Activated naive CD4-positive, alpha-beta T cell treated with anti-CD3 and anti-CD28 coated beads, Interleukin-2, amount 50 U/mL, for 16 hours (primary cell): ENCODE results near the gene CRHR1.
"Not testable (repeated sequence)": the region's sequence is repeated elsewhere in the genome, so short reads cannot be mapped to it uniquely, and the experiment has no call there.

Source experiments
- DNase-seq: peaks from one replicate; pipeline ENCODE4 v3.0.0-alpha.2; 2020

CRHR1 gene

DNA sequence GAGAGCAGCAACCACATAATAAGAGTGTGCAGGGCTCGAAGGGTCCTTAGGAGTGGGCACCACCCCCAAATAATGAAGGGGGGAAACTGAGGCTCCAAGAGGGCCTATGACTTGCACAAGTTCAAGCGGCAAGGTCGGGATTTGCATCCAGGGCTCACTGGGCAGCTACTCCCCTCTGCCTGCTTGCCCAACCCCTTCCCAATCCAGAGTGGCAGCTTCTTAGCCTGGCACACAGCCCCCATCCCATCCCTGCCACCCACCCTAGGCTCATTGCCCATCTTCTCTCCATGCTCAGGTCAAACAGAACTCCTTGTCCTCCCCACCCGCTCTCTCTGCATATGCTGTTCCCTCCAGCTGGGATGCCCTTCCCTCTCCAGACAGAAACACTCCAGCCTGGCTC lies 63.0 kb downstream of the CRHR1 start:
- no peak for DNase-seq

DNA sequence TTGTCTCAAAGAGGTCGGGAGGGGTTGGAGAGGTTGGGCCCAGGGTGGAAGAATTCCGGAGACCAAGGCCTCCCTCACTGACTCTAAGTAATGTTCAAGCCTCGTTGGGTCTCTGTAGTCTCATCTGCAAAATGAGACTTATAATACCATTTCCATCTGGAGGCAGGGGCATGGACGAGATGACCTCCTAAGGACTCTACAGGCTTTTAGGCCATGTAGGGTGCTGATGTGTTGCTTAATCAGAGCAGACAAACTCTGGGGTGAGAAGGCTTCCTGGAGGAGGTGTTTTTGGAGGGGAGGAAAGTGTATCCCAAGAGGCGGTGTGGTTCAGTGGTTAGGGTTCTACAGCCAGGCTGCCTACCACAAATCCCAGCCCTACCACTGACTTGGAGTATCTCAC lies 63.6 kb downstream of the CRHR1 start:
- DNase-seq = no peak

DNA sequence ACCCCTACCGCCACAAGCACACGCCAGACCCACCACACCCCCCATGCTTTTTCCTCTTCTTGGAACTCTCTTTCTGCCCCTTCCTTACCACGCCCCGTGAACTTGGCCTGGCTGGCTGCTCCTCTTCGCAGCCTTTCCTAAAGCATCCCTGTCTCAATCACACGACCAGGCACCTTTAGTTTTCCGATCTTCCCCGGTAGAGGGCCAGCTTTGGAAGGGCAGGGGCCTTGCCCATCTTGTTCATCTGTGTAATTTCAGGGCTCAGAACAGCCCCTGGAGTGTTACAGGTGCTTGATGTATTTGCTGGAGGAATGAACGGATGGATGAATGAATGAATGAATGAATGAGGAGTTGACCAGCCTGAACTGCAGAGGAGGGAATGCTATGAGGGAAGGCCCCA lies 64.3 kb downstream of the CRHR1 start:
- DNase-seq = no peak

DNA sequence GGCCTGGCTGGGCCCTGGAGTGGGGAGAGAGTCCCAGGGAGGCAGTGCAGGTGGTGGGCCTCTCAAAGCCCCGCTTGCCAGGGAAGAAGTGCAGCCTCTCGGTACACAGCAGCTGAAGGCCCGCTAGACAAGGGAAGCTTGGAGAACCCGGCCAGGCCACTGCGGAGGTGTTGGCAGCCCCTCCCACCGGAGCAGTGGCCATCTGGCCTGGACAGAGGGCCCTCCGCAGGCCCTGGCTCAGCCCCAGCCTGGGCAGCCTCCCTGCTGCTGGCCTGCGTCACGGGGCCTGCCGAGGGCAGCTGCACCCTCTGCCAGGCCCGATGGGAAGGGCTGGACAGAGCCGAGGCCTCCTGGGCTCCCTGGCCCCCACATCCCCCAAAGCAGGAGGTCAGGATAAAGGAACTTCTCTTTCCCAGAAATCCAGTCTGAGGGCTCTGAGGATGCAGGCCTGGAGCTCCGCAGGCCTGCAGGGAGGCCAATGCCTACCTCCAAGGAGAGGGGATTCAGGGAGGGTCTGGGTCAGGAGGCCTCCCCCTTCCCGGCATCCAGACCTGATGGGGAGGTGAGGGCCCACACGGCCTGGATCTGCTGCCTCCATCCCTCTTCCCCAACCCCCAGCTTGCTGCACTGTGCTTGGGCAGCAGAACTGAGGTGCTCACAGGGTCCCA lies 64.9 kb downstream of the CRHR1 start:
- no peak for DNase-seq

DNA sequence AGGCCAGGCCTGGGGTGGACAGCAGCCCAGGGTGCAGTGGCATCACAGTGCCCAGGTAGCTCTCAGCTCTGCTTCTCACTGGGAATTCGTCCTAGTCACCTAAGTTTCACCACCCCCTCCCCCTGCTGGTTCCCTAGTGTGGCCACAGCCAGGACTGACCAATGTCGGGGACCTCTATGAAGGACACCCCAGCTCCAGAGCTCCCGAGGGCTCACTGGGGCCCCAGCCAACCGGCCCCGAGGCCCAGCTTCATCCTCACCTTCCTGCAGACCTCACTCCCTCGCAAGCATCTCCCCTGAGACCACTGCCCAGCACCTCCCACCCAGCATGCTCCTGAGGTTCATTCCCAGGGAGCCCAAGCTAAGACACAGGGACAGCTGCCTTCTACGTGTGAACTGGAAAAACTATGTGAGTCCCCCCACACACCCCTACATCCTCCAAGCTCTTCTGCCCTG lies 65.4 kb downstream of the CRHR1 start:
- no peak for DNase-seq

DNA sequence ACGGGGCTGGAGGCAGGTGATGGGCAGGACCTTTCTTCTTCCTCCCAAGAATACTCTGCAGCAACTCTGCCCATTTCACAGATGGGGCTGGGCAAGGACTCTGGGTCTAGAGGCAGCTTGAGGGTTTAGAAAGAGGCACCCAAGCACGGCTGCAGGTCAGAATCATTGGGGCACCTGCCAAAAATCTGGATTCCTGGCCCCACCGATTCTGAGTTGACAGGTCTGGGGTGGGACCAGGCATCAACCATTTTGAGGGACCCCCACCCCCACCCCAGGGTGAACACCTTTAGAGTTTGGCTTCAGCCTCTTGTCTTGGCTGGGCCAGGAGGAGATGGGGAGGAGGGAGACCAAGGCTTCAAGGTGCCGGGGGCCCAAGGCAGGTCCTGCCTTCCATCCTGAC lies 65.9 kb downstream of the CRHR1 start:
- DNase-seq = no peak

DNA sequence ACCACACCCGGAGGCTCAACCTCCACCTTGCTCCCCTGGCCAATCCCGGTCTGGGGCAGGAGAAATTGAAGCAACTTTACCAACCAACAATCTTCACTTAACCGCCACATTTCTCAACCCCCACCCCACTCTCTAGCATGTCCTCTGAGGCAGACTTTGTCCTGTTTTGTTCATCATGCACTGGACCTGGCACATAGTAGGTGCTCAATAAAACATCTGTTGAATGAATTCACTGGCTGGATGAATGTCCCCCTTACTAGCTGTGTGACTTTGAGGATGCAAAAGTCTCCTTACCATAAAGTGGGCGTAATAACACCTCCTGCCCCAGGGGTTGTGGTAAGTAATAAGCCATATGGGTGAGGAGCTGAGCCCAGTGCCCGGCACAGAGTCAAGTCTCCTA lies 66.3 kb downstream of the CRHR1 start:
- no peak for DNase-seq

DNA sequence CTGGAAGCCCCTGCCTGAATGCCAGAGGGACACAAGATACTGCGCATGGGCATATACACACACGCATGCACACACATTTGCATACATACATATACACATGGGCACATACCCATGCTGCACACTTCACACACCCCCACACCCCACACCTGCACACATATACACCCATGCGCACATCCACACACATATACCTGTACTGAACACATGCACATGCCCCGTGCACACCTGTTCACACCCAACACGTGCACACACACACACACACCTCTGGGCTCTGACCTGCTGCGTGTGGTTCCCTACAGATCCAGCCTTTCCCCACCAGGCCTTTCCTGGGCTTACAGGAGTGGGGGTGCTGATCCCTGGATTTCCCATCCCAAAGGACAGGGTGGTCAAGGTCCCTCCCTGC lies 66.9 kb downstream of the CRHR1 start:
- DNase-seq = no peak

DNA sequence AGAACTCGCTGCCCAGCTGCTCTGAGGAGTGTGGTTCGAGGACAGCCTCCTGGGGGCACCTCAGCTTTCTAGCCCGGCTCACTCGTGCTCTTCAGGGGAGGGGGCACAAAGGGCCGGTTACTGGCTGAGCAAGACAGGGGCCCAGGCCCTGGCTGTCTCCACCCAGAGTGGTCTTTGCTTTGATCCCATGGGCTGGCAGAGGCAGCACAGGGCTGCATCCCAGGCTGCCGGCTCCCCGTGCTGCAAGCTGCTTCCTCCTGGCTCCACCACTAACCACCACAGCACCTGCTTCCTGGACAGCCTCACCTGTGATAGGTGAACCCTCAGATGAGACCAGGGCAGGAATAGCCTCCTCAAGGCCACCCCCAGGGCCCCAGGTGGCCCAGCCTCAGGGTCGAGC lies 67.3 kb downstream of the CRHR1 start:
- no peak for DNase-seq

DNA sequence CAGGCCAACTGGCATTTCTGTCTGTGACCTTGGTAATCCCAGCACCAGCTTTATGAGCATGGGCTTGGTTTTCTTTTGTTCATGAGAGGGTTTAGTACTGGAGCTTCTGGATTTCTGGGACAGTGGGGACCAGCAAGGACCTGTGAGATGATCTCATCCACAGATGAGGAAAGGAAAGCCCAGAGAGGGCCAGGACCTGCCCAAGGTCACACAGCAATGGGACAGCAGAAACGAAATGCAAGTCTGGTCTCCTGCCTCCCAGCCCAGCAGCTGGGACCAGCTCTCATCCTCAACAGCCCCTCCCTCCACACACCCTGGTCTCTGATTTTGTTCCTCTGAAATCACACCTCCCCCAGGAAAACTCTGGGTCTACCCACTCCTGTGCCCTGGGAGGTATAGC lies 67.8 kb downstream of the CRHR1 start:
- DNase-seq = no peak

DNA sequence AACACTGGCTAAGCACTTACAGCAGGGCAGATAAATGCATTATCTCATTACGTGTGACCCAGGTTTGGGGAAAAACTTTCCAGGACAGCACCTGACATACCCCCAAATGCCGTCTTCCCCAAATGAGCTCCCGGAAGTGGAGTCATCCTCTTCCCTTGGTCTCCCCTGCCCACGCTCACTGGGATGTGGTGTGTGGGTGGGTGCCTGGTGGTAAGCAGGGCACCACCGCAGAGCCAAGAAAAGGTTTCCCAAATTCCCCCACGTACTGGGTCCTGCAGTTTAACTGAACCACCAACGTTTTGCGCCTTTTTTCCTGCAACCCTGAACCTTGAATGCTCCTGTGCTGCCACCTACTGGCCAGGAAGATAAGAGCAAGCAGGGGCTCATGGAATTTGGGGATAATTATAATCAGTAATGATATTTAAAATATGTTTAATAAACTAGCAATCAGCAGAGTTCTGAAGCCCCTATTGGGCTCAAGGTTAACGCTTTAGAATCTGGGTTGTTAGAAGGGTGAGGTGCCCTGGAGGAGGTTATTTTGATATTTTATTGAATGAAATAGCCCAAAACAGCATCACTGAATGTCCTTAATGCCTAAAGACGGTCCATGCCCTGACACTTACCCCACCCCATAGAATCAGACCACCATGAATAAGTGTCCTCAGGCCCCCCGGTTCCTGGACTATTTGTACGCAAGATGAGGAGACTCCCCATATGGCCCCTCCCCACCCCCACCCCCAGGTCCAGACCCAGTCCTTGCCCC lies 68.6 kb downstream of the CRHR1 start:
- DNase-seq = peak; percentile 64

DNA sequence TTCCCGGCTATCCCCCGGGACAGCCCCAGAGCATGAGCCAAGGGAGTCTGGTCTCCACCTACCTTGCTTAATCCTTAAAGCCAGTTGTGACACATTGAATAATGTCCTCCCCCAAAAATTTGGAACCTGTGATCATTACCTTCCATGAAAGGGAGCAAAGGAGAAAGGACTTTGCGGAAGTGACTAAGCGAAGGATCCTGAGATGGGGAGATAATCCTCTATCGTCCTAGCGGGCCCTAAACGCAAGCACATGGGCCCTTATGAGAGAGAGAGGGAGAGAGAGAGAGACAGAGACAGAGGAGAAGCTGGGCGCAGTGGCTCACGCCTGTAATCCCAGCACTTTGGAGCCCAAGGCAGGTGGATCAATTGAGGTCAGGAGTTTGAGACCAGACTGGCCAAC lies 70.1 kb downstream of the CRHR1 start:
- DNase-seq = no peak

DNA sequence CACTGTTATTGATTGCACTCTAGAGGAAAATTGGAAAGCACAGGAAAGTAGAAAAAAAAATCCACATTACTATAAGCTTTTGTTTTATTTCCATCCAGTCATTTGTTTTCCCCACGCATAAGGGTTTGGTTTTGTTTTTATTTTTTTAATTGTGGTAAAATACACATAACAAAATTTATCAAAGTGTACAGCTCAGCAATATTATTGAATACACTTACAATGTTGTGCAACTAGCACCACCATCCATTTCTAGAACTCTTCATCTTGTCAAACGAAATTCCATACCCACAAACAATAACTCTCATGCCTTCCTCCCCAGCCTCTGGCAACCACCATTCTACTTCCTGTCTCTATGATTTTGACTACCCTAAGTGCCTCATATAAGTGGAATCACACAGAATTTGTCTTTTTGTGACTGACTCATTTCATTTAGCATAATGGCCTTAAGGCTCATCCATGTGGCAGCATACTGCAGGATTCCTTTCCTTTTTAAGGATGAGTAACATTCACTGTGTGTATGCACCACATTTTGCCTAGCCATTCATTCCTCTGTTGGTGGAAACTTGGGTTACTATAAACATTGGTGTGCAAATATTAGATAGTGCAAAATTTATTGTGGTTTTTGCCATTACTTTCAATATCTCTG lies 71.7 kb downstream of the CRHR1 start:
- no peak for DNase-seq

DNA sequence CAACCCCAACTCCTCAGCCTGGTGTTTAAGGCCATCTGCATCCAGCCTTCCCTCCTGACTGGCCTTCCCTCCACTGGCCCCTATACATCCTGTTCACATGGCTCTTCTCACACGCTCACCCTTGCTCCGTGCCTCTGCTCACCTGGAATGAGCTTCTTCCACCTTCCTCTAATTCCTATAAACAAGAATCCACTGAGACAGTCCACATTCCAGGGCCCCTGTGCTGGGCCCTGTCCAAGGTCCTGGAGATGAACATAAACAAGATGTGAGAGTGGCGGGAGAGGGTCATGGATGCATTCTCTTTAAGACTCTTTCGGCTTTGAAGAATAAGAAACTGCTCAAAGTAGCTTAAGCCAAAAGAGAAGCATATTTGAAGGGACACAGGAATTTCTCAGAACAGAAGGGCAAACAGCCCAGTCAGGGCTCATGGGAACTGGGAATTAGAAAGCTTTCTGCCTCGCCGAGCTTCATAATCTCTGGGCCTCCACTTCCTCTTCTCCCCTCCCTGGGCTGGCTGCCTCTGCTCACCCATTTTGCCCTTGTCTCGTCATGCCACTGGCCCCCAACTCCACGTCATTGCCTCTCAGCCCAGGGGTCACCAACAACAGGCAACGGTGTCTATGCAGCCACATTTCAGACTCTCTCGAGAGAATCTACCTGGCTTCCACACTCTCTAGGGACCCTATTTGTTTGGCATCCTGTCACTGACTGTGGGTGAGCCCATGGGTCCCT lies 74.0 kb downstream of the CRHR1 start:
- DNase-seq = no peak

DNA sequence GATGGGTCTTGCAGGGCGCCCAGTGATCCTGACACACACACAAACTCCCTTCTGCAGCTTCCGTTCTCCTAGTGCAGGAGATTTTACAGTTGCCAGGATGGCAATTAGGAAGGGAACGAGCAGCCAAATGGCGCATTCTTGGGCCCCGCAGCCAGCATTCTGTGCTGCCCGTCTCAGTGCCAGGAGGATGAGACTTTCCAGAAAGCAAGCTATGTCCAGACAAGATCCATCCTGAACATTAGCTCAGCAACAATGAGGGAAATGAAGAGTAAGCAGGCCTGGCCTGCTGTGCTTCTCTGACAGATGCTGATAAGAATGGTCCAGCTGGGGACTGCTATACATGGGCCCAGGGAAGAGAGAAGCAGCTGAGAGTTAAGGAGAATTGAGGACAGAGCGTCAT lies 77.0 kb downstream of the CRHR1 start:
- no peak for DNase-seq

DNA sequence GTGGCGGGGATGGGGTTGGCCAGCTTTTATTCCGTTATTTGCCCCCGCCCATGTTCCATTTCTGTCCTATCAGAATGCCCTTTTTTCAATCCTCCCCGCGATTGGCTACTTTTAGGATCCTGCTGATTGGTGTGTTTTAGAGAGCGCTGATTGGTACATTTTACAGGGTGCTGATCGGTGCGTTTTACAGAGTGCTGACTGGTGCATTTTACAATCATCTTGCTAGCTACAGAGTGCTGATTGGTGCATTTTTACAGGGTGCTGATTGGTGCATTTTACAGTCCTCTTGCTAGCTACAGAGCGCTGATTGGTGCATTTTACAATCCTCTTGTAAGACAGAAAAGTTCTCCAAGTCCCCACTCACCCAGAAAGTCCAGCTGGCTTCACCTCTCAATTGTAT lies 78.0 kb downstream of the CRHR1 start:
- DNase-seq = not testable (repeated sequence)

DNA sequence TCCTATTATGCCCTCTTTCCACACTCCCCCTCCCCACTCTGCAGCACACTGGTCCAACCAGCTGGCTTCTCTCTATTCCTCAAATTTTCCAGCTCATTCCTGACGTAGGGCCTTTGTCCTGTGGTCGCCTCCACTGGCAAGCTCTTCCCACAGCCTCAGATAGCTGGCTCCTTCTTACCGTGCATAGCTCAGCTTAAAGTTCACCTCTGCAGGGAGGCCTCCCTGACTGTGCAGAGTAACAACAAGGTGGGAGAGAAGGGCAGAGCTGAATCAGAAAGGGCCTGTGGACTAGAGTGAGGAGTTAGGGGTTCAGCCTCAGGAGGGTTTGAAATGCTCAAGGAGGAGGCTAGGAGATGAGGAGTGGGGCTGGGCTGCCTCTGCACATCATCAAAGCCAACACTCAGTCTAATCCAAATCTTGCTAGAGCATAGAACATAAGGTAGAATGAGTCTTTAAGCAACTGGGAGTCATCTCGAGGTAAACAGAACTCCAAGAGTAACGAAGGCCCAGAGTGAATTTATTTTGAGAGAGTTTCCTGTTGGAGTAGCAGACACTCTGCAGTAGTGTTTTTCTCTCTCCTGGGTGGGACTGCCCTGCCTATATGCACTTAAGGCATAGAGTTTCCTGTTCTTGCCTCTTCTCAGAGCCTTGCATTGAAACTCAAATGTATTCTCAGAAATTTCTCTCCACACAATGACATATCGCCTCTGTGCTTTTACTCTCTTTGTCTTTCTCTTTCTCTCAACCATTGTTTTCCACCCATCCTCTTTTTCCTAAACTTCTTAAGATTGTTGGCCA lies 79.9 kb downstream of the CRHR1 start:
- DNase-seq = no peak

DNA sequence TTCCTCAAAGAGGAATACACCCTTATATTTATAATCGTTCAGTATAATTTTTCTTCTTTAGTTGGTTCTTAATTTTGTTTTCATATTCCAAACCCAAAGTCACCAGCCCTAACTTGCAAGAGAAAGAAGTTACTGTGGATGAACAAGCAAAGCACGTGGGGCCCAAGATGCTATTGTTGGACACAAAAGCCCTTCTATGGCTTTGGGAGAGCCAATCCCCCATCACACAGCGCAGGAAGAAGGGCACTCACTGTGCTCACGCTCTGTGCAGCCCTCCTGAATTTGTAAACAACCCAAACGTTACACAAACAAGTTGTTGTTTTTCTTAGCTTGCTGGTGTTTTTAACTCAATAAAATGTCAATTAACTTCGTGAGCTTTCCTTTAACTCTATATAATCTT lies 83.1 kb downstream of the CRHR1 start:
- no peak for DNase-seq

DNA sequence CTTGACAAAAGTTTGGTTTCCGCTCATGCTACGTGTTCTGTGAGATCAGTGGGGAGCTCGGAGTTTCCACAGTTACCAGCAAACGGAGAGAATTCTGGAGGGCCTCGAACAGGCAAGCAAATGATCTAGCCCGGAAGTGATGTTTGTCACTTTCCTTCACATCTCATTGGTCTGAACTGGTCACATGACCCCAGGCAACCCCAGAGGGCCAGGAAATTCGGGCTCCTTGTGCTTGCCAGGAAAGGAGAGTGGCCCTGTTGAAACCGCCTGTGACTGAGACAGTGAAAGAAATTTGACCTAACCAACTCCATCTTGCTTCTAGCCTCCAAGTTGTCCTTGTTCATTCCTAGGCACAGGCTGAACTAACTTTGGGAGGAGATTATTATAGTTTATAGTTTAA lies 83.6 kb downstream of the CRHR1 start:
- no peak for DNase-seq

DNA sequence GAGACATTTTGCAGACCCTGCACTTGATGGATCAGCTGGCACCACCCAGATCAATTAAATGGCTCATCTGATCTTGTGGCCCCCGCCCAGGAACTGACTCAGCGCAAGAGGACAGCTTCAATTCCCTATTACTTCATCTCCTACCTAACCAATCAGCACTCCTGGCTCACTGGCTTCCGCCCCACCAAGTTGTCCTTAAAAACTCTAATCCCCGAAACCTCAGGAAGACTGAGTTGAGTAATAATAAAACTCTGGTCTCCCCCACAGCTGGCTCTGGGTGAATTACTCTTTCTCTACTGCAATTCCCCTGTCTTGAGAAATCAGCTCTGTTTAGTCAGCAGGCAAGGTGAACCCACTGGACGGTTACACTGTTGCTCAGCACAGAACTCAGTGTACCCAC lies 84.2 kb downstream of the CRHR1 start:
- no peak for DNase-seq

DNA sequence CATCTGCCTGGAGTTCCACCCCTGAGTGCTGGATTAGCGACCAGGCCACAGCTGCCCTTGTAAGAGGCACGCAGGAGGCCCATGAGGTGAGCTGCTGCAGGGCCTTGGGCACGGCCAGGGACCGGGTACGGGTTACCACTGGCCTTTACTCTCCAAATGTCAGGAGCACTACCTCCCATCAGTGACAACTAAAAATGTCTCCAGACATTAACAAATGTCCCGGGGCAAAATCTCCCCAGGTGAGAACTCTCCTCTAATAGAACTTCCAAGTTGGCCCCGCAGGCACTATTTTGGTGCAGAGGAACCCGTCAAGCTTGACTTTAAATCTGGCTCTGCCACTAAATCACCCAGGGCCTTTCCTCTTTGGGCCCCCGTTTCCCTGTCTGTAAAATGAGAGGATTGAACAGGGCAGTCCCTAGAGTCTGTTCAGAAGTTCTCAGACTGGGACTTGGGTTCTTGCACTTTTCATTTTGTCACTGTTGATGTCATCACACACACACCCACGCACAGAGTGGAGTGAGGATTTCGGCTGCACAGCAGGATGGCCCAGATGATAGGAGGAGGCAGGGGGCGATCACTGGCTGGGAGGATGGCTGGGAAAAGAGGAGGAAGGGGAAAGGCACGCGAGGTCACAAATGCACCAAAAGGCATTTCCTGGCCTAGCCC lies 85.7 kb downstream of the CRHR1 start:
- no peak for DNase-seq

DNA sequence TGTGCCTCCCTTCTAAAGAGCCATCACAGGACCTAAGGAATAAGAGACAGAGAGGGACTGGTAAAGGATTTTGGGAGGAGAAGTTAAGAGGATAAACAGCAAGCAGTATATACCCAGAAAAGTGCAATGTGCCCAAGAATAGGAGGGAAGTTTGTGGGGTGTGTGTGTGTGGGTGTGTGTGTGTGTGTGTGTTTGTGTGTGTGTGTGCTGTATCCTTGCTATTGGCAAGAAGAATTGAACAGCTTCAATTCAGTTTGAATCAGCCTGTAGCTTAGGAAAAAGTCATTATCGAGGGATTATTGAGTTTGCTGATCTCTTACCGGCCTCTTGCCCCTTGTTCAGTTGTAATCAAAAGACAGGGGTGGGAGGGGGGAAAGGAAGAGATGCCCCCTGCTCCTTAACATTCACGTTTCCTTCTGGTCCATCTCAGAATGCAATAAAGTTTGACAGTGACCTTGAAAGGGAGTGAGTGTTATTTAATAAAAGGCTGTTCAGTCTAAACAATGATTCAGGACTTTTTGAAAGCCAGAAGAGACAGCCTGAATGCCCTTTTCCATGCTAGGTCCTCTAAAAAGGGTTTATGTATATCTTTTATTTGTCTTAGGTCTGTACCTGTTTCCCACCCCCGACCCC lies 86.3 kb downstream of the CRHR1 start:
- DNase-seq = no peak
